ENCODE data around the gene RHOT2. TPM values are rescaled to one million over a fixed set of nuclear protein-coding genes. Genes with fewer than 3 reads are reported as not detected.
A peak's percentile ranks its signal among the peaks of the same experiment; 100 is the strongest.

The RHOT2 gene
- total and polyA plus RNA-seq, 9 of the 15 experiments (the other 6 are each of a cell fraction or from before 2014, with no cell fraction given): 5.0 to 373 (median 112) TPM

- TF ChIP-seq RFX7 (CRISPR knock-in tag; IDR thresholded peaks at IDR 0.05) (no peak), CBX8 (IDR thresholded peaks at IDR 0.05; ENCODE audit: borderline replicate concordance, extremely low read depth, low read depth, low read length, poor library complexity, severe bottlenecking) (no peak), RBFOX2 (IDR thresholded peaks at IDR 0.05; ENCODE audit: low read depth, low read length) (0 out of 2 replicates have a peak, but pooled peaks have one; percentile 11), SMARCB1 (IDR thresholded peaks at IDR 0.05; ENCODE audit: insufficient read length, low read depth) (no peak), HDAC2 (IDR thresholded peaks at IDR 0.05) (no peak), FOXM1 (IDR thresholded peaks at IDR 0.05; ENCODE audit: low read depth) (no peak), FOXM1 (CRISPR knock-in tag; IDR thresholded peaks at IDR 0.05; ENCODE audit: low read depth) (no peak)
- TF ChIP-seq, protein P1, sequence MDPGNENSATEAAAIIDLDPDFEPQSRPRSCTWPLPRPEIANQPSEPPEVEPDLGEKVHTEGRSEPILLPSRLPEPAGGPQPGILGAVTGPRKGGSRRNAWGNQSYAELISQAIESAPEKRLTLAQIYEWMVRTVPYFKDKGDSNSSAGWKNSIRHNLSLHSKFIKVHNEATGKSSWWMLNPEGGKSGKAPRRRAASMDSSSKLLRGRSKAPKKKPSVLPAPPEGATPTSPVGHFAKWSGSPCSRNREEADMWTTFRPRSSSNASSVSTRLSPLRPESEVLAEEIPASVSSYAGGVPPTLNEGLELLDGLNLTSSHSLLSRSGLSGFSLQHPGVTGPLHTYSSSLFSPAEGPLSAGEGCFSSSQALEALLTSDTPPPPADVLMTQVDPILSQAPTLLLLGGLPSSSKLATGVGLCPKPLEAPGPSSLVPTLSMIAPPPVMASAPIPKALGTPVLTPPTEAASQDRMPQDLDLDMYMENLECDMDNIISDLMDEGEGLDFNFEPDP (CRISPR knock-in tag; IDR thresholded peaks at IDR 0.05): no peak
- TF ChIP-seq, protein P2, sequence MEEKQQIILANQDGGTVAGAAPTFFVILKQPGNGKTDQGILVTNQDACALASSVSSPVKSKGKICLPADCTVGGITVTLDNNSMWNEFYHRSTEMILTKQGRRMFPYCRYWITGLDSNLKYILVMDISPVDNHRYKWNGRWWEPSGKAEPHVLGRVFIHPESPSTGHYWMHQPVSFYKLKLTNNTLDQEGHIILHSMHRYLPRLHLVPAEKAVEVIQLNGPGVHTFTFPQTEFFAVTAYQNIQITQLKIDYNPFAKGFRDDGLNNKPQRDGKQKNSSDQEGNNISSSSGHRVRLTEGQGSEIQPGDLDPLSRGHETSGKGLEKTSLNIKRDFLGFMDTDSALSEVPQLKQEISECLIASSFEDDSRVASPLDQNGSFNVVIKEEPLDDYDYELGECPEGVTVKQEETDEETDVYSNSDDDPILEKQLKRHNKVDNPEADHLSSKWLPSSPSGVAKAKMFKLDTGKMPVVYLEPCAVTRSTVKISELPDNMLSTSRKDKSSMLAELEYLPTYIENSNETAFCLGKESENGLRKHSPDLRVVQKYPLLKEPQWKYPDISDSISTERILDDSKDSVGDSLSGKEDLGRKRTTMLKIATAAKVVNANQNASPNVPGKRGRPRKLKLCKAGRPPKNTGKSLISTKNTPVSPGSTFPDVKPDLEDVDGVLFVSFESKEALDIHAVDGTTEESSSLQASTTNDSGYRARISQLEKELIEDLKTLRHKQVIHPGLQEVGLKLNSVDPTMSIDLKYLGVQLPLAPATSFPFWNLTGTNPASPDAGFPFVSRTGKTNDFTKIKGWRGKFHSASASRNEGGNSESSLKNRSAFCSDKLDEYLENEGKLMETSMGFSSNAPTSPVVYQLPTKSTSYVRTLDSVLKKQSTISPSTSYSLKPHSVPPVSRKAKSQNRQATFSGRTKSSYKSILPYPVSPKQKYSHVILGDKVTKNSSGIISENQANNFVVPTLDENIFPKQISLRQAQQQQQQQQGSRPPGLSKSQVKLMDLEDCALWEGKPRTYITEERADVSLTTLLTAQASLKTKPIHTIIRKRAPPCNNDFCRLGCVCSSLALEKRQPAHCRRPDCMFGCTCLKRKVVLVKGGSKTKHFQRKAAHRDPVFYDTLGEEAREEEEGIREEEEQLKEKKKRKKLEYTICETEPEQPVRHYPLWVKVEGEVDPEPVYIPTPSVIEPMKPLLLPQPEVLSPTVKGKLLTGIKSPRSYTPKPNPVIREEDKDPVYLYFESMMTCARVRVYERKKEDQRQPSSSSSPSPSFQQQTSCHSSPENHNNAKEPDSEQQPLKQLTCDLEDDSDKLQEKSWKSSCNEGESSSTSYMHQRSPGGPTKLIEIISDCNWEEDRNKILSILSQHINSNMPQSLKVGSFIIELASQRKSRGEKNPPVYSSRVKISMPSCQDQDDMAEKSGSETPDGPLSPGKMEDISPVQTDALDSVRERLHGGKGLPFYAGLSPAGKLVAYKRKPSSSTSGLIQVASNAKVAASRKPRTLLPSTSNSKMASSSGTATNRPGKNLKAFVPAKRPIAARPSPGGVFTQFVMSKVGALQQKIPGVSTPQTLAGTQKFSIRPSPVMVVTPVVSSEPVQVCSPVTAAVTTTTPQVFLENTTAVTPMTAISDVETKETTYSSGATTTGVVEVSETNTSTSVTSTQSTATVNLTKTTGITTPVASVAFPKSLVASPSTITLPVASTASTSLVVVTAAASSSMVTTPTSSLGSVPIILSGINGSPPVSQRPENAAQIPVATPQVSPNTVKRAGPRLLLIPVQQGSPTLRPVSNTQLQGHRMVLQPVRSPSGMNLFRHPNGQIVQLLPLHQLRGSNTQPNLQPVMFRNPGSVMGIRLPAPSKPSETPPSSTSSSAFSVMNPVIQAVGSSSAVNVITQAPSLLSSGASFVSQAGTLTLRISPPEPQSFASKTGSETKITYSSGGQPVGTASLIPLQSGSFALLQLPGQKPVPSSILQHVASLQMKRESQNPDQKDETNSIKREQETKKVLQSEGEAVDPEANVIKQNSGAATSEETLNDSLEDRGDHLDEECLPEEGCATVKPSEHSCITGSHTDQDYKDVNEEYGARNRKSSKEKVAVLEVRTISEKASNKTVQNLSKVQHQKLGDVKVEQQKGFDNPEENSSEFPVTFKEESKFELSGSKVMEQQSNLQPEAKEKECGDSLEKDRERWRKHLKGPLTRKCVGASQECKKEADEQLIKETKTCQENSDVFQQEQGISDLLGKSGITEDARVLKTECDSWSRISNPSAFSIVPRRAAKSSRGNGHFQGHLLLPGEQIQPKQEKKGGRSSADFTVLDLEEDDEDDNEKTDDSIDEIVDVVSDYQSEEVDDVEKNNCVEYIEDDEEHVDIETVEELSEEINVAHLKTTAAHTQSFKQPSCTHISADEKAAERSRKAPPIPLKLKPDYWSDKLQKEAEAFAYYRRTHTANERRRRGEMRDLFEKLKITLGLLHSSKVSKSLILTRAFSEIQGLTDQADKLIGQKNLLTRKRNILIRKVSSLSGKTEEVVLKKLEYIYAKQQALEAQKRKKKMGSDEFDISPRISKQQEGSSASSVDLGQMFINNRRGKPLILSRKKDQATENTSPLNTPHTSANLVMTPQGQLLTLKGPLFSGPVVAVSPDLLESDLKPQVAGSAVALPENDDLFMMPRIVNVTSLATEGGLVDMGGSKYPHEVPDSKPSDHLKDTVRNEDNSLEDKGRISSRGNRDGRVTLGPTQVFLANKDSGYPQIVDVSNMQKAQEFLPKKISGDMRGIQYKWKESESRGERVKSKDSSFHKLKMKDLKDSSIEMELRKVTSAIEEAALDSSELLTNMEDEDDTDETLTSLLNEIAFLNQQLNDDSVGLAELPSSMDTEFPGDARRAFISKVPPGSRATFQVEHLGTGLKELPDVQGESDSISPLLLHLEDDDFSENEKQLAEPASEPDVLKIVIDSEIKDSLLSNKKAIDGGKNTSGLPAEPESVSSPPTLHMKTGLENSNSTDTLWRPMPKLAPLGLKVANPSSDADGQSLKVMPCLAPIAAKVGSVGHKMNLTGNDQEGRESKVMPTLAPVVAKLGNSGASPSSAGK (IDR thresholded peaks at IDR 0.05): peak; percentile 33; the same call in 1 of the 2 replicates
Measured at GRCh38 chr16:715477-716199, 47.7 kb downstream of the RHOT2 start (continued).

Measured in K562 (cell line).